SH-SY5Y (cell line): Measurements from ENCODE around the gene MANSC1.

Source experiments
- GATA2 ChIP-seq: IDR thresholded peaks from 2 replicates; pipeline ENCODE4 v1.6.1; 2011; ENCODE audit warnings: mild to moderate bottlenecking, low read depth, low read length
- GATA3 ChIP-seq: IDR thresholded peaks from 2 replicates; pipeline ENCODE4 v1.6.1; 2011; ENCODE audit warnings: low read depth, mild to moderate bottlenecking, low read length, moderate library complexity

- TF ChIP-seq GATA2 (no peak), GATA3 (no peak)
Measured at GRCh38 chr12:12353276-12353675, 3.2 kb upstream of the MANSC1 start.
